ENCODE results near the gene TEX19.
A peak's percentile ranks its signal among the peaks of the same experiment; 100 is the strongest.

The TEX19 gene

GRCh38 chr17:82328141-82328993, 30.7 kb upstream of the TEX19 start:
- H3K4me3 ChIP-seq (replicated peaks; ENCODE audit: low read depth, low read length) = no peak overlapping the region
- TF ChIP-seq CTCF (IDR thresholded peaks at IDR 0.05; ENCODE audit: low read length, missing control alignments) = no peak
- no peak for DNase-seq (ENCODE audit: low read depth)

- H3K4me3 ChIP-seq (replicated peaks; ENCODE audit: low read depth, low read length) = no peak overlapping the region
- DNase-seq (ENCODE audit: low read depth) = no peak
- TF ChIP-seq CTCF (IDR thresholded peaks at IDR 0.05; ENCODE audit: low read length, missing control alignments) = no peak
Observed at GRCh38 chr17:82328994-82329507, 30.0 kb upstream of the TEX19 start.

- DNase-seq (ENCODE audit: low read depth) = no peak
- H3K4me3 ChIP-seq (replicated peaks; ENCODE audit: low read depth, low read length) = no peak overlapping the region
- TF ChIP-seq CTCF (IDR thresholded peaks at IDR 0.05; ENCODE audit: low read length, missing control alignments) = no peak
Observed at GRCh38 chr17:82329683-82330321, 29.2 kb upstream of the TEX19 start.

GRCh38 chr17:82330322-82331239, 28.5 kb upstream of the TEX19 start:
- DNase-seq (ENCODE audit: low read depth) = peak; percentile 81
- no peak overlapping the region for H3K4me3 ChIP-seq (replicated peaks; ENCODE audit: low read depth, low read length)
- TF ChIP-seq CTCF (IDR thresholded peaks at IDR 0.05; ENCODE audit: low read length, missing control alignments) = no peak

- DNase-seq (ENCODE audit: low read depth) = no peak
- TF ChIP-seq CTCF (IDR thresholded peaks at IDR 0.05; ENCODE audit: low read length, missing control alignments) = no peak
- no peak overlapping the region for H3K4me3 ChIP-seq (replicated peaks; ENCODE audit: low read depth, low read length)
Observed at GRCh38 chr17:82331345-82331939, 27.6 kb upstream of the TEX19 start.

GRCh38 chr17:82332669-82333278, 26.3 kb upstream of the TEX19 start:
- peak overlapping the region; percentile 61 for H3K4me3 ChIP-seq (replicated peaks; ENCODE audit: low read depth, low read length)
- TF ChIP-seq CTCF (IDR thresholded peaks at IDR 0.05; ENCODE audit: low read length, missing control alignments) = no peak

More at GRCh38 chr17:82332669-82333278, 26.3 kb upstream of the TEX19 start:
- peak; percentile 40 for DNase-seq (ENCODE audit: low read depth)
